Left kidney (tissue), 2 donors: Measurements from ENCODE around the gene RNF103. TPM values are rescaled to one million over a fixed set of nuclear protein-coding genes. Genes with fewer than 3 reads are reported as not detected.
"Not testable (repeated sequence)": the region's sequence is repeated elsewhere in the genome, so short reads cannot be mapped to it uniquely, and the experiment has no call there.

Source experiments
- DNase-seq: peaks from one replicate; pipeline ENCODE4 v3.0.0-alpha.2; 2013
- polyA plus RNA-seq: library from polyadenylated mRNA; unstranded; fragments of 120-200 nt; gene quantifications from one replicate; pipeline ENCODE4 v1.2.1, GENCODE V29; 2013; ENCODE audit not compliant: insufficient read length

RNF103 gene
- polyA plus RNA-seq, 1 donor = 39.8 TPM

DNA sequence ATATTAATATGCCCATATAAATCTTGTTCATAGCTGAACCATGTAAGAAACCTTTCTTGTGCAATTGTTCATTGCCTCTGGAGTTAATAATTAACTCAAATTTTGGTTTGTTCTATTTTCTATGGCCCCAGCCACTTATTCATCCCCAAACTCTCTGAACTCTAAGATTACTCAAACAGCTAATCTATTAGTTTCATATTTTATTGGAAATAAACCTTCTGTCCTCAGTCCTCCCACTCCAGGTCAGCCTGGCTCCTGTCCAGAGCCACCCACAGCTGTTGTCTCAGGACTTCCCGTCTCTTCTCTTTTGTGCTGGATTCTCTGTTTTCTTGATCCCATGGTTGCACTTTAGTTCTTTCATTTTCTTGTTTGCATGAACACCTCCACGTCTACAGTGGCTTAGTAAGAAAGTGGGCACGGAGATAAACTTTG lies 4.4 kb upstream of the RNF103 start:
- no peak for DNase-seq

DNA sequence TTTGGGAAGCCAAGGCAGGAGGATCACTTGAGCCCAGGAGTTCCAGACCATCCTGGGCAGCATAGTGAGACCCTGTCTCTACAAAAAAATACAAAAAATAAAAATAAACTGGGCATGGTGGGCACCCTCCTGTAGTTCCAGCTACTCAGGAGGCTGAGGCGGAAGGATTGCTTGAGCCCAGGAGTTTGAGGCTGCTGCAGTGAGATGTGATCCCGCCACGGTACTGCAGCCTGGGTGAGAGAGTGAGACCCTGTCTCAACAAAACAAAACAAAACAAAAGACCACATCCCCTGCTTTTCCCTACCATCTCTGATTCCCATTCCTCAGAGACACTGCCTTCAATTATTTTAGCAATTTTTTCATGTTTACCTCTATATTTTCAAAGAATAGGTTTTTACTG lies 3.9 kb upstream of the RNF103 start:
- DNase-seq = no peak

DNA sequence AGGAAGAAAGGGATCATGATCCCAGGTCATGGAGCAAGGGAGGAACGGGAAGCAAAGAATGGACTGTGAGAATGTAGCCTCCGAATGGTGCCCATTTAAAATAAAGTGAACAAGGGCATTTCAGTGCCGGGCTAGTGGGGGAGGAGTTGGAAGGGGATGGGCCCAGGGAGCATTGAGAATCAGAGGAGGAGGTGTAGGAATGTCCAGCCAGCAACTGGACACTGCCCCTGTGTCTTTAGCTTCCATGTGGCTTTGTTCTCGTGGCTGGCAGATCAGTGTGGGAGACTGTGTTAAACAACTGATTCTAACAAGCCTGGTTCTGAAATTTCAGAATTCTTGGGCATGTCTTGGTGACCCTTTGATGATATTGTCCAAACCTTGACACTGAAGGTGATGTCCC lies 1.4 kb upstream of the RNF103 start:
- peak; percentile 3 for DNase-seq

DNA sequence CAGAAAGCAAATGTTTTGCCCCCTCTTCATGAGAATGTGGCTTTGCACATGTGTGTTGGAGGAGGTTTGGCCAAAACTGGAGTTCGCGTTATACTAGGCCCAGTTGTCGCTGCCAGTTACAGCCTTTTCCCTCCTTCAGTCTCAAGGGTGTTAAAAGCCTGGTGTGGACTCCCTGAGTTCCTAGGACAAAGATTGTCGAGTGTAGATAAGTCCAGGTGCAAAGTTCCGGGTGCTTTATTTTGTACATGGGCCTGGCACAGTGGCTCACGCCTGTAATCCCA lies 542 bp upstream of the RNF103 start:
- no peak for DNase-seq

DNA sequence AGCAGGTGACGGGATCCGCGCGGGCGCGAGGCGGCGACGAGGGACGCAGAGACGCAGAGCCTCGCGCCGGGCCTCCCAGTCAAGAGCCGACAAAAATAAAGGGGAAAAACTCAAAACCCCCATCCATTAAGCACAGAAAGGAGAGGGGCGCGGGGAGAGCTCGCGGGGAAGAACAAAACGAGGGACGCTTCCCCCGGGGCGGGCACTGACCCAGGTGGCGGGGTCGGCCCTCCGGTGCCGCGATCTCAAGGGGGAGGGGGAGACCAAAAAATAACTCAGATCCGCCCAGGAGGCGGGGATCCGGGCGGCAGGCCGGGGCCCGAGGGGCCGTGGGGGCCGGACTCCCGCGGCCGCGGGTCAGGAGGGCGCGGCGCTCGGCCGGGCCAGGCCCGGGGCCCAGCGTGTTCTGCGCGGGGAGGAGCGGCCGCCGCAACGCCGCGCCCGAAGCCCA lies 597 bp downstream of the RNF103 start:
- DNase-seq = peak; percentile 30

DNA sequence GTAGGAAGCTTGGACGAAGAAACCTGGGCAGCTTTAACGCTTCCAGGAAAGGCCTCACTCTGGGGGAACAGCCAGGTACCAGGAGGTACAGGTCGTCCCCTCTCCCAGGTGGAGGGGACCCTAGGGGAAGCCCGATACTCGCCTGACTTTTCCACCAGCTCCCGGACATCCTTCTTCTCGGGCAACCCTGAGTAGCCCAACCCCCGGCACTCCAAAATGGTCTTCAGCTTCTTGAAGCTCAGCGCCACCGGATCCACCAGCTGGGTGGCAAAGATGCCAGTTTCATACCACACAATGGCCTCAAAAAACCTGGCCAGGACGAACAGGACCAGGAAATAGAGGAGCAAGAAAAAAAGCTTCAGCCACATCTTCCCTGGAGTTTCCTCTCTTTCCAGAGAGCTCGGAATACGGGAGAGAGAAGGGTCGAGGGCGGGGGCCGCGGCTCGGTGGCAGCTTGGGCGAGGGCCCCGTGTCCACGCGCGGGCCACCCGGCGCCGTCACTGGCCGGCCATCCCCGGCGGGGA lies 1.1 kb downstream of the RNF103 start:
- DNase-seq = peak; percentile 29

DNA sequence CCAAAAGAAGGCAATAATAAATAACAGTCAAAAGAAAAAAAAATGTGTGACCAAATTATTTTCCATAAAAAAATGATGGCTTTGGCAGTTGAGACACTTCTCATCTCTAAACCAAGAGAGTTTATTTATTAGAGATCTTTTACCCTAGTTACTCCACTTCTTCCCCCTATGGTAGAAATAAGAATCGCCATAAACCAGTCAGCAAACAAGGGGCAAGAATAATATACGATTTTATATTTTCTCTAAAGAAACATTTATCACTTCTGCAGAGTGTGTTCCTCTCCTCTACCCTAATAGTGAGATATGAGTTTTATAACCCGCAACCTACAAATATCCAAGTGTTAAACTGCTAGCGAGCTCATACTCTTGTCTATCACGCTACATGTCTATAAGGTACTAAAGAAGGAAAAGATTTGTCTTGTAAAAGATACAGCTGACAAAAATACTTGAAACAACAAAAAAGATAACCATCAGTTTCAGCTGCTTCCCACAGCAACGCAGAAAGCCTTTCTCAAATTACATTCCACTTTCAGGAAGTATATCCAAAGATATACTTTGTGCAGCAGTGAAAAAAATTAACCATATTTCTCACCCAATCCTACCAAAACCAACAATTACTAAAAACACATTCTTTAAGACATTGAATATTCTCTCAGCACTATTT lies 2.3 kb downstream of the RNF103 start:
- peak; percentile 6 for DNase-seq

DNA sequence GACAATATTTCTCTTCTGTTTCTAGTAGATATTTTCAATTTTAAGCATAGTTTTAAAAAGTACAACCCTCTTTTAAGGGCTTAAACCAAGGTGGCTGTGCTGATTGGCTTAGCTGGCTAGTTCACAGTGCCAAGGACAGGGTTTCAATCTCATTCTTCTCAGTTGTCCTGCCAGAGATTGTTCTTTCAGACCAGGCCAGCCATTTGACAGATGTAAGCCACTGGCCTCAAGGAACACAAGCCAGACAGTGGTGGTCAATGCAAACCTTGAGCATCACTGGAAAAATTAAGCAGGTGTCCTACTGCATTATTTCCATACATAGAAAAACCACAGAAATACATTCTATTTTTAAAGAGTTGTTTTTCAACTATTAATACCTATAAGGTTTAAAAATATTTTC lies 5.9 kb downstream of the RNF103 start:
- DNase-seq = no peak

DNA sequence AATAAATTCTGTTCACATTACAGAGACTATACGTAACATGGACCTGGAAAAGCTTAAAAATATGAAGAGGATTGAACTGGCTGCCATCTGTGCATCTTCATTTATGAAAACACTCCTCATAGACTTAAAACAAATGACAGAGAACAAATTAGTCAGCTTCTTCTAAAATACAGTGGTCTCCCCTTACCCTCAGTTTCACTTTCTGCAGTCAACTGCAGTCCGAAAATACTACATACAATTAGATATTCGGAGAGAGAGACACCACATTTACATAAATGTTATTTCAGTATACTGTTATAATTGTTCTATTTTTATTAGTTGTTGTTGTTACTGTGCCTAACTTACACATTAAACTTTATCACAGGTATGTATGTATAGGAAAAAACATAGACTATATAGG lies 6.5 kb downstream of the RNF103 start:
- DNase-seq = no peak

DNA sequence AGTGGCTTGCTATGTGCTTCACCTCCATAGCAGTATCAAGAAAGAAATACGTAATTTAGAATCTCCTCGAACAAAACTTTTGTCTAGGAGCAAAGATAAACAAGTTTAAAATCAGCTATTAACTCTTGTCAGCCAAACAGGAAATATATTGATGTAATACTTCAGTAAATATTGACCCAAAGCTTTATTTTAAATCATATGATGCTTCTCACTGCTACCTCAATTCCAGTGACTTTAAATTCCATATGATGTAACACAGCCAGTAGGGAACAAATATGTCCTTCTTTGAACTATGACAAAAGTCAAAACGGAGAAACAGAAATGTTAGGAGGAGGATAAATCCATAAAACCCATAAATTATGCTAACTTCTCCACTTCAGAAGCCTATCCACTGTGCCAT lies 7.2 kb downstream of the RNF103 start:
- no peak for DNase-seq

DNA sequence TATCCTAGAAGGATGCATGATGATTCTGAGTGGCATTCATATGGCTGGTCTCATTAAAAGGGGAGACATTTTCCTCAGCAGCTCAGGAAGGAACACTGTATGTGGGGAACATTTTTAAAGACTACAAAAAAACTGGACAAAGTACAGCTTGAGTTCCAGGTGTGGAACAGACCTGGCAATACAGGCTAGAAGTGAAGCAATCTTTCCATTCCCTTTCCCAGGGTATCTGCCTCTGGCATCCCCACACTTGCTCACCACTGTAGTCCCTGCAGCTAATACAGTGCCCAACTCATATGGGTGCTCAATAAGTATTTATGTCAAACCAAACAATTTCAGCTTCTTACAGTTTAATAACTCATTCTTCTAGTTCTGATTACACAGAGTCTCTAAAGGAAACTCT lies 8.1 kb downstream of the RNF103 start:
- DNase-seq = no peak

DNA sequence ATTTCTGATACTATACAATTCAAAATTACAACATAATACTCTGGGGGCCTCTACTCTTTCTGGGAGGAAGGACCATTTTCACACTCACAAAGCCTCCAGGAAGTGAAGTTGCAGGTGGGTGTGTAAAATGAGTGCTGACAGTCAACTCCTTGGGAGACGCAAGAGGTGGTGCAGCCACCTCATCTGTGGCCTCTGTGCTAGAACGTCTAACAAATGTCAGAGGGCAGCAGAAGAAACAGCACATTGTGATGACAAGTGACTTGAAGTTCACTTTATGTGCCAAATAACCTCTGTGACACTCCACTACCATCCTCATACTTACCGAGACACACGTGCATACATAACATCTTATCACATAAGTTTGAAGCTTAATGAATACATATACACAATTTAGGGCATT lies 10.2 kb downstream of the RNF103 start:
- no peak for DNase-seq

DNA sequence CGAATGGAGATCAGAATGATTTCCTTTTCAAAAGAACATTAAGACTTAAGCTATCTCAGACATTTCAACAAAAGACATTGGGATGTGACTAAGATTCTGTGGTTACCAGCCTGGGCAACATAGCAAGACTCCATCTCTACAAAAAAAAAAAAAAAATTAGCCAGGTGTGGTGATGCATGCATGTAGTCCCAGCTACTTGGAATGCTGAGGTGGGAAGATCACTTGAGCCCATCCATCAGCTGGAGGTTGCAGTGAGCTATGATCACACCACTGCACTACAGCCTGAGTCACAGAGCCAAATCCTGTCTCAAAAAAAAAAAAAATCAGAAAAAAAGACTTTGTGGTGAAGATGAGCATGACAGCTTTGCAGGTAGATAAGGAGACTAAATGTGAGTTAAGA lies 12.8 kb downstream of the RNF103 start:
- DNase-seq = no peak

DNA sequence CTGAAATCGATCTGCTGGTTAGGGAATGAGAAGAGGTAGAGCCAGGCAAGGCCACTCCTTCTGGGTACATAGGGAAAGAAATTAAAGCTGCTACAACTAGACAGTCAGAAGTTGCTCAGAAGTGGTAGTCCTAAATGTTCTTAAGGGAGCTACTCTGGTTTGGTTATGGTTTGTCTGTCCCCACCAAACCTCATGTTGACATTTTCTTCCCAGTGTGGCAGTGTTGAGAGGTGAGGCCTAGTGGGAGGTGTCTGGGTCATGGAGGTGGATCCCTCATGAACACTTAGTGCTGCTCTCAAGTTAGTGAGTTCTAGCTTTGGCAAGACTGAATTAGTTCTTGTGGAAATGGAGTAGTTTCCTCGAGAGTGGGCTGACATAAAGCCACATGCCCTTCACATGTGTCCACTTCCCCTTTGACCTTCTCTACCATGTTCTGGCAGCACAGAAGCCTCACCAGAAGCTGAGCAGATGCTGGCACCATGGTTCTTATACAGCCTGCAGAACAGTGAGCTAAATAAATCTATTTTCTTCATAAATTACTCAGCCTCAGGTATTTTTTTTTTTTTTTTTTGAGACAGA lies 14.7 kb downstream of the RNF103 start:
- DNase-seq = no peak

DNA sequence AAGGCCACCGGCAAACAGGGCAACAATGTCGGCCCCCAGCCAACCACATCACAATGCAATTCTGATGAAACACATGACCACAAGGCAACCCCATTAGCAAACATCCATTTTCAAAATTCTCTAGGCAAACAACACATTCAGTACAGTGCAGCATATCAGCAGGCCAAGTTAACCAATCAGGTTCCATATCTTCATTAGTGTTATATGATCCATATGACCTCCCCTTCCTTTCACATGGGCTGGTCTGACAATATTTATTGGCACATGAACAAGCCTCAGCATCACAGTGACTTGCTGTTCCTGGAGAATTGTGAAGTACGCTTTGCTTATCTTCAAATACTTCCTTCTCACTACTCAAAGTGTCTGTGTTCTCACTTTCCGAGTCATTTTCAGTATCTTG lies 19.8 kb downstream of the RNF103 start:
- no peak for DNase-seq

DNA sequence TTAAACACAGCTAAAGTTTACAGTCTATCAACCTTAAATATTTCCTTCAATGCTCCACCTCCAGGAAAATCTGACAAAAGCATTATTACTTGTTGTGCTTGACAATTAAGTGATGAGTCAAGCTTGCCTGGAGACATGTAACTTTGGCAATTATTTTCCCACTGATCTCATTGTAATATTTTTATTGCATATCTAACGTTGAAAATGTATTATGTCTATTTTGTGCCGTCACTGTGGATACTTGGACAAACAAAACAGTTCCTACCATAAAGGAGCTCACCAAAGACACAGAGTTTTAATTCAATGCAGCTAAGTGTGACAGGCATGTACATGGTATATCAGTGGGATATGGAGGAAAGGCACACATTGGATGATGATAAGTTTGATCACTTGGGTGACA lies 24.7 kb downstream of the RNF103 start:
- DNase-seq = no peak

DNA sequence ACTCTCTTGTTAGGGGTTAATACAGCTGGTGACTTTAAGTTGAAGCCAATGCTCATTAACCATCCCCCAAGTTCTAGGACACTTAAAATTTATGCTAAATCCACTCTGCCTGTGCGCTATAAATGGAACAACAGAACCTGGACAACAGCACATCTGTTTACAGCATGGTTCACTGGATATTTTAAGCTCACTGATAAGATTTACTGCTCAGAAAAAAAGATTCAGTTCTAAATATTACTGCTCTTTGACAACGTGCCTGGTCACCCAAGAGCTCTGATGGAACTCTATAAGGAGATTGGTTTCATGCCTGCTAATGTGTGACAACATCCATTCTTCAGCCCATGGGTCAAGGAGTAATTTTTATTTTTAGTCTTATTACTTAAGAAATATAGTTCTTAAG lies 27.5 kb downstream of the RNF103 start:
- DNase-seq = no peak

DNA sequence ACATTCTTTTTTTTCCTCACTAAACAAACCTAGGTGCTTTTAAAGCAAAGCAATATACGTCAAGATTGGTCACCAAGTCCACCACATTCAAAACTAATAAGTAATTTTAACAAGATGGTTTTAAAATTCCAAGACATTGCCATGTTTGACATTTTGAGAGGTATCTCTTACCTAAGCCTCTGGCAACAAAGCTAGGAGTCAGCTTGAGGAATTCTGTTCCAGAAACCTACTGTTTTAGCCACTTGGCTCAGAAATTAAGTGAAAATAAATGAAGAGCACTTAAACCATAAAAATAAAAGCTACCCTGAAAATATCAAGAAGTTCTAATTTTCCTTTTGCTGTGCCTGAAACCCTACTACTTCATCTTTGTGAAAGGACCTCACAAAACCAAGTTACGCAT lies 30.4 kb downstream of the RNF103 start:
- DNase-seq = no peak

DNA sequence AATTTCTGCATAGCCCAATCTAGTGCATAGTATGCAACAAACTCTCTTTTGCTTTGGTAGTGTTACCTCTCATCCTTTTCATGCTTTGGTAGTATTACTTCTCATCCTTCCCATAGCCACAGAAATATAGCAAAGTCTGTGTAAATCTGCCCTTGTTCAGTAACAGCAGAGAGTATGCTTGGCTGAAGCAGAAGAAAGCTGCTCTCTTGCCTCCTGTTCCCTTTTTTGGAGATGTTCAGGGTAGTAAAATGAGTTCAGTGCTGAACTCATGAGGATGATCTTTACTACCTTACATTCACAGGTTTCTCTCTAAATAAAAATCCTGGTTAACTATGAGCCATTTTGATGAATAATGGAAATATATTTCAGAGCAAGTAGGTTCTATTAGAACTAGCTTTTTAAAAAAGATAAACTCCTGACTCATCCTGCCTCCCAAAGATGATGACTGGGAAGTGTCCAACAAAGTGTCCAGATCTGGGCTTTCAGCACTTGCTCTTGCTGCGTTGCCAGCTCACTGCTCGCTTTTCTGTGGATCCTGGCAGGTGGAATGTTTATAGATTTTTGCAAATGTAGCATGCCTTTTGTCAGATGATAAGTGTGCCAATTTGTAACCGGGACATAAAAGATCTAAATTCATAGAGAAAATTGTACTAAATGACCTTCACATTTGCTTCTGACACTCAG lies 31.0 kb downstream of the RNF103 start:
- no peak for DNase-seq

DNA sequence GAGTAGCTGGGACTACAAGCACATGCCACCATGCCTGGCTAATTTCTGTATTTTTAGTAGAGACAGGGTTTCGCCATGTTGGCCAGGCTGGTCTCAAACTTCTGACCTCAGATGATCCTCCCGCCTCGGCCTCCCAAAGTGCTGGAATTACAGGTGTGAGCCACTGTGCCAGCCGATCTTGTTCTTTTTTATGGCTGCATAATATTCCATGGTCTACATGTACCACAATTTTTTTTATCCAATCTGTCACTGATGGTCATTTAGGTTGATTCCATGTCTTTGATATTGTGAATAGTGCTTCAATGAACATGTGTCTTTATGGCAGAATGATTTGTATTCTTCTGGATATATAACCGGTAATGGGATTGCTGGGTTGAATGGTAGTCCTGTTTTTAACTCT lies 34.0 kb downstream of the RNF103 start:
- DNase-seq = not testable (repeated sequence)

DNA sequence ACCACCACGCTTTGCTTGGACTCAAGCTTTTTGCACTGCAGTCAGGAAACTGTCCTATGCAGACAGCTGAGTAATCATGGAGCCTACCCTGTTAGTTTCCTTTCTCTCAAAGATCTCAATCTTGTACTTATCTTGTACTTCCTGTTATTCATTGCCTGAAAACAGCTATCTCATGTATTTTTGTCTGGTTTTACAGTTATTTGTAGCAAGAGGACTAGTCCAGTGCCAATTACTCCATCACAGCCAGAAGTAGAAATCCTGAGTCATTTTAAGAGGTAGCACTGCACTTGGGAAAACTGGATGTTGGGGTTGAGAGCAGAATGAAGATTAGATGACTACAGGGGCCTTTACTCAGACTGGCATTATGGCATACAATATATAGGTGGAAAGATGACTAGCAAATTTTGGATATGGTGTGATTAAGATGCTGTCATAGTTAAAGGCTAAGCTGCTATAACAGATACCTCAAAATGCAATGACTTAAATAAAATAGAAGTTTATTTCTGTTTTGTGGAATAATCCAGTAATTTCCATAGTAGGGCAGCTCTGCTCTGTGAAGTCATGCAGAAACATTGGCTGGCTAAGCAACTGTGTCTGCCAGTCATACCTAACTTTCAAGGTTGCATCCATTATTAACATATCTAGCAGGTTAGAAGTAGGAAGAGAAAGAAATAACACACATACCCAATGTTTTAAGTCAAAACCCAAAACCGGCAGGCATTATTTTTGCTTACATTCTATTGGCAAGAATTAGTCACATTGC lies 39.3 kb downstream of the RNF103 start:
- no peak for DNase-seq

DNA sequence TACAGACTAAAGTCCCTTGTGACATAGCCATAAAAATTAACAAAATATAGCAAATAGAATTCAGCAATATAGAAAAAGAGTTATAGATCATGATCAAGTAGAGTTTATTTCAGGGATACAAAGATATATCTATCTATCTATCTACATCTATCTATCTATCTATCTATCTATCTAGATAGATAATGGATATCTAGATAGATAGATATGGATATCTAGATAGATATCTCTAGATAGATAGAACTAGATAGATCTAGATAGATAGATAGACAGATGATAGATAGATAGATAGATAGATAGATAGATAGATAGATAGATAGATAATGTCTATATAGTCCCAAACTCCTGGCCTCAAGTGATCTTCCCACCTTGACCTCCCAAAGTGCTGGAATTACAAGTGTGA lies 43.1 kb downstream of the RNF103 start:
- DNase-seq = no peak
